Activated CD8-positive, alpha-beta memory T cell treated with anti-CD3 and anti-CD28 coated beads for 48 hours (primary cell): ENCODE measurements around the gene LYVE1.

Source experiments
- DNase-seq, 3 experiments: peaks; one replicate each; pipeline ENCODE4 v3.0.0-alpha.2; 2020; ENCODE audit warnings: low read depth in 2 of 3, low spot score in 2 of 3

LYVE1 gene

DNA sequence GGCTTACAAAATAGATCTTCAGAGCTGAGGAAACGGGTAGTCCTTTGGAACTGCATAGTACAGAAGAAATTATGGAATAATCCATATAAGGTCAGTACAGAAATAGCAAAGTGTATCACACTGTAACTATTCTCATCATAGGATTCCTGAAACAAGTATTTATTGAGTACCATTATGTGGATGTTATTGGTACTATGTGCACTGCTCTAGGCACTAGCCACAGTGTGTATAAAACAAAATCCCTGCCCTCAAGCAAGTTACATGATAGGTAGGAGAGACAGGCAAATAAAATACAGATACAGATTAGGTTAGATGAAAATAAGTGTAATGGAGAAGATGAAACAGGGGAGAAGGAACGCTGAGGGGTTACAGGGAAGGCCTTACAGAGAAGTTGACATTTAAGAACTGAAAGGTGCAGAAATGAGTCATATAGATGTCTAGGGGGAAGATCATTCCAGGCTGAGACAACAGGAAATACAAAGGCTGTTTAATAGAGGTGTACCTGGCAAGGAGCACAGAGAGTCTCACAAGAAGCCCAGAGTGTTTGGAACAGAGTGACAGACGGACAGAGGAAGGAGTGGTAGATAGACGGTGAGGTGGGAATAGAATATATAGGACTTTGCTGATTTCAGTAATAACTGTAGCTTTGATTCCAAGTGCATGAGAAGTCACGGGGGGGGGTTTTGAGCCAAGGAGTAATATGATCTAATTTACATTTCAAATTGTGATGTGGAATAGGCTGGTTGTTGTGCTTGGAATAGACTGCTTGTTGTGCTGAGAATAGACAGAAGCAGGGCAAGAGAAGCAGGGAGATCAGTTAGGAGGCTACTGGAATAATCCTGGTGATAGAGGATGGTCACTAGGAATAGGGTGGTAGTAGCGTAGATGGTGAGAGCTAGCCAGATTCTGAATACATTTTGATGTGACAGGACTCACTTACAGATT lies 41.2 kb downstream of the LYVE1 start:
- DNase-seq, result no peak

DNA sequence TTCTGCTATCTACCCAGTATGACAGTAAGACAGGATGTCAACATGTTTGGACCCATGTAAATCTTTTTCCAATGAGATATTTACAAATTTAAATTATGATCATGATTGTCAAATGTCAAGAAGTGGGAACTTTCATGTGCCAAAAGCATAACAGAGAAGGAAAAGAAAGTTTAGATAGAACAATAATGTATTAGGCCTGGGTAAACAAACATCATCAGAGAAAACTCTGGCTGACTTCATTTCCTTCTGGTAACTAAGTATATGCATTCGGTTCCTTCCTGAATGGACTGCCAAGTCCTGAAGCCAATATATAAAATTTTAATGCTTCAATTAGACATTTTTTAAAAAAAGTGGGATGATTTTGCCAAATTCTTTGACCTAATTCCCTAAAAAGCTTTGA lies 44.0 kb downstream of the LYVE1 start:
- no peak for DNase-seq

DNA sequence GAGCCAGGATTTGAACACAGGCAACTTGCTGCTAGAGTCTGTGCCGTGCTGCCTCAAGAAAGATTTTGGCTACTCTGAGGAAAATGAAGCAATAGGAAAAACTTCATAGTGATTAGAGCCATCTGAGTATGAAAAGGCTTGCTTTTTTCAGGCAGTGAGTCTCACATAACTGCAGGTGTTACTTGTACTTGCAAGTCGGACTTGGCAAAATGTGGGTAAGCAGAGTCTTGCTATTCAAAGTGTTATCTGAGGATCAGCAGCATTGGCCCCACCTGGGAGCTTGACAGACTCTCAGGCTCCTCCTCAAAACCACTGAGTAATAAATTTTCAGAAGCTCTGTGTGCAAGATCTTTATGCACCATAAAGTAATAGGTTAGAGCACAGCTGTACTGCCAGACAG lies 45.5 kb downstream of the LYVE1 start:
- DNase-seq, result no peak

DNA sequence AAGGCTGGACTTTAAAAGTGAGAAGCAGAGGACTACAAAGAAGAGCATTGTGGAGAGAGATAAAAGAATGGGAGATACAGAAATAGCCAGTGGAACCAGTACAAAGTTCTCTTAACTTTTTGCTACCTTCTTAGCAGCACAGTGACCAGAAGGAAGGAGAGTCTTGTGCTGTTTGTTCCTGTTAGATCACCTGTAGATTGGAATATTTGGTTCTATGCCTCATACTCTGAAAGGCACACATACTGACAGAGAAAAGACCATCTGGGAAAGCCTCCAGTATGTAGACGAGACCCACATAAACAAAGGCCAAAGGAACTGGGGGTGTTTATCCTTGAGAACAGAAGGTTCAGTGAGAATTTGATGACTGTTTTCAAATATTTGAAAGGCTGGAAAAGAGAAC lies 46.2 kb downstream of the LYVE1 start:
- DNase-seq, result no peak

DNA sequence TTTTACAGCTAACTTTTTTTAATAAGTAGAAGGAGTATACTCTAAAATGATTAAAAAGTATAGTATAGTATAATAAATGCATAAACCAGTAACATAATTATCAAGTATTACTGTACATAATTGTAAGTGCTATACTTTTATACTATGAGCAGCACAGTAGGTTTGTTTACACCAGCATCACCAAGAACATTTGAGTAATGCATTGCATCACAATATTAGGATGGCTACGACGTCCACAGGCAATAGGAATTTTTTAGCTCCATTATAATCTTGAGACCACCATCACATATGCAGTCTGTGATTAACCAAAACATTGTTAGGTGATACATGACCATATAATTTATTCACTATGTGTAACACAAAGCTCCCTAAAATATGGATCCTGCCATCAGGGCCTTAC lies 47.9 kb downstream of the LYVE1 start:
- no peak for DNase-seq

DNA sequence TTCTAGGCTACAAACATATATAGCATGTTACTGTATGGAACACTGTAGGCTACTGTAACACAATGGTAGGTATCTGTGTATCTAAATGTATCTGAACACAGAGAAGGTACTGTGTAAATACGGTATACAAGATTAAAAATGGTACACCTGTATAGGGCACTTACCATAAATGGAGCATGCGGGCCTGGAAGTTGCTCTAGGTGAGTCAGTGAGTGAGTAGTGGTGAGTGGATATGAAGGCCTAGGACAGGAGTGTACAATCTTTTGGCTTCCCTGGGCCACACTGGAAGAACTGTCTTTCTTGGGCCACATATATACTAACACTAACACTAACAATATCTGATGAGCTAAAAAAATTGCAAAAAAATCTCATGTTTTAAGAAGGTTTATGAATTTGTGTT lies 48.8 kb downstream of the LYVE1 start:
- DNase-seq, result no peak

DNA sequence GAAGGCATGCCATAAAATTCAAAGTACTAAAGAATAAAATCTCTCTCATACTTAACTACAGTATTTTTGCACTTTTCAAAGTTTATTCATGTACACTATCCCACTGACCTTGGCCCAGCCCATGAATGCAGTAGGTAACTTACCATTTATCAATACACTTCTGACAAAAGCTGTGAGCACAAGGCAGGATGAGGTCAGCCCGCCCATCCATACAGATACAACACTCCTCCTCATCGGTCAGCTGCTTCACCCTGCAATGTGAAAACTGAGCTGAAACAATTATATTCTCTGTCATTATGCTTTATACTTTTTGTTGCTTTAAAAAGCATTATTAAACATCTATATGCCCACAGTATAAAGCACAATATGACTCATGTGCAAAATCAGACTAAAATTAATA lies 49.6 kb downstream of the LYVE1 start:
- no peak for DNase-seq

DNA sequence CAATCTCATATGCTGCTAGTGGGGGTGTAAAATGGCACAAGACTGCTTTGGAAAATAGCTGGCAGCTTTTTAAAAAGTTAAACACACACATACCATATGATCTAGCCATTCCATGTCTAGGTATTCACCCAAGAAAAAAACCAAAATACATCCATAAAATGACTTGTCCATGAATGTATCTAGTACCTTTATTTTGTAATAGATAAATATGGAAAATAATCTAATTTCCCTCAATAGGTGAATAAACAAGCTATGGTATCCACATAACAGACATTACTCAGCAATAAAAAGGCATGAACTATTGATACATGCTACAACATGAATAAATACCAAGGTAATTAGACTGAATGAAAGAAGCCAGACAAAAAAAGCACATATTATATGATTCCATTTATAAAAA lies 50.3 kb downstream of the LYVE1 start:
- no peak for DNase-seq

DNA sequence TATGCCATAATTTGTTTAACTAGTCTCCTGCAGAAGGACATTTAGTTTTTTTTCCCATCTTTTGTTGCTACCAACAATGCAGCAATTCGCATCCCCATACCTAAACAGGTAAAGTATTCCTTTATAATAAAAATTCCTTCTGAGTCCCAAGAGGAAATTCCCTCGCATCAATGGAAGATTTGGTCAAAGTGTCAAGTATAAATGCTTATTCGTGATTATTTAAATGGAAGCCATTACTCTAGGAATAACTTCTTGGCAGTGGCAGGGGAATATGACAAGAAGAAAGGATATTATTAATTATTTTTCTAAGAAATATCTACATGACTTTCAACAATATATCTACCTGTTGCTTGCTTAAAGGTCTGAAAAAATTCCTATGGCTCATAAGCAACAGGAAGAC lies 53.0 kb downstream of the LYVE1 start:
- DNase-seq, result no peak

DNA sequence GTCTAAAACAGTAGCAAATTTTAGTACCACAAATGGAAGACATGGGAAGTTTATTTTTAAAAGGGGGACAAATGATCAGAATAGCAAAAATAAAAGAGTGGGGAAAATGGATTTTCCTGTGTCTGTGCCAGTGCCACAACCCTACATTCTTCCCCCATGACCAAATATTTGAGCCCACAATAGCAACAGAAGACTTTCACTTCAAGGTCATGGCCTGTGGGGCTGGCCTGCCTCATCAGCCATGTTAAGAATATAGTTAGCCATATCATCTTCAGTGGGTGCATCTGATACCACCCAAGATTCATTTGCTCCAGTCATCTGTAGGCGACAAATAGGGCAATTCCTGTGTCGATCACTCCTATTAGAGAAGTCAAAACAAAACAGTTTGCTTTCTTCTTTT lies 53.8 kb downstream of the LYVE1 start:
- no peak for DNase-seq

DNA sequence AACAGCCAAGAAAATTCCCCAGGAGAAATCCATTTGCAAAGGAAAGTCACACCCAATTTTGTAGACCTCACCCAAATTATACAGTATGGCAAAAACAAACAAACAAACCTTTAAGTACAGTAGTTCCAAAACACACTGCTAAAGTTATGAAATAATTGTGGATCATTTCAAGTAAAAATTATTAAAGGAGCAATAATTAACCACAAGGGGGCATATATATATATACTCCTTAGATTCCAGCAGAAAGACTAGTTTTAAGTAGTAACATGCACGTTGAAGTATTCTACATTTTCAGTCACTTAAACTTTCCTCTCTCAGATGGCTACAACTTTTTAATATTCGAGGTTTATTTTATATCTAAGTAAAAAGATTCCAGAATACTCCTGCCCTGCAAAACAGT lies 54.3 kb downstream of the LYVE1 start:
- no peak for DNase-seq

DNA sequence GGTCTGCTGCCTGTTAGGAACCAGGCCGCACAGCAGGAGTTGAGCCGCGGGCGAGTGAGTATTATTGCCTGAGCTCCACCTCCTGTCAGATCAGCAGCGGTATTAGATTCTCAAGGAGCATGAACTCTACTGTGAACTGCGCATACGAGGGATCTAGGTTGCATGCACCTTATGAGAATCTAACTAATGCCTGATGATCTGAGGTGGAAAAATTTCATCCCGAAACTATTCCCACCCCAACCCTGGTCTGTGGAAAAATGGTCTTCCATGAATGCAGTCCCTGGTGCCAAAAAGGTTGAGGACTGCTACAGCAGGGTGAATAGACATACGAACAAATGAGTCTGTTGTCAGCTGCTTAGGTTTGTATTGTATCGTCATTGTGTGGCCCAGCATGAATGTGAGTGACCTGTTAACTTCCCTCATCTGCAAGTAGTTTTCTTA lies 57.3 kb downstream of the LYVE1 start:
- DNase-seq, result no peak
